Muscle of arm (tissue), 12 donors: ENCODE results near the gene LRRC45. TPM values are rescaled to one million over a fixed set of nuclear protein-coding genes. Genes with fewer than 3 reads are reported as not detected.
"Not testable (repeated sequence)": the region's sequence is repeated elsewhere in the genome, so short reads cannot be mapped to it uniquely, and the experiment has no call there.

Source experiments
- DNase-seq: peaks from one replicate; pipeline ENCODE4 v3.0.0-alpha.2; 2013
- polyA plus RNA-seq, 12 donors: library from polyadenylated mRNA; unstranded; fragments of 120-200 nt; gene quantifications; one replicate each; pipeline ENCODE4 v1.2.1, GENCODE V29; 2013; ENCODE audit not compliant: insufficient read length in 12 of 12

Gene LRRC45
- polyA plus RNA-seq, 12 donors = 6.3 to 31.7 (median 8.0) TPM; not detected in 1

DNA sequence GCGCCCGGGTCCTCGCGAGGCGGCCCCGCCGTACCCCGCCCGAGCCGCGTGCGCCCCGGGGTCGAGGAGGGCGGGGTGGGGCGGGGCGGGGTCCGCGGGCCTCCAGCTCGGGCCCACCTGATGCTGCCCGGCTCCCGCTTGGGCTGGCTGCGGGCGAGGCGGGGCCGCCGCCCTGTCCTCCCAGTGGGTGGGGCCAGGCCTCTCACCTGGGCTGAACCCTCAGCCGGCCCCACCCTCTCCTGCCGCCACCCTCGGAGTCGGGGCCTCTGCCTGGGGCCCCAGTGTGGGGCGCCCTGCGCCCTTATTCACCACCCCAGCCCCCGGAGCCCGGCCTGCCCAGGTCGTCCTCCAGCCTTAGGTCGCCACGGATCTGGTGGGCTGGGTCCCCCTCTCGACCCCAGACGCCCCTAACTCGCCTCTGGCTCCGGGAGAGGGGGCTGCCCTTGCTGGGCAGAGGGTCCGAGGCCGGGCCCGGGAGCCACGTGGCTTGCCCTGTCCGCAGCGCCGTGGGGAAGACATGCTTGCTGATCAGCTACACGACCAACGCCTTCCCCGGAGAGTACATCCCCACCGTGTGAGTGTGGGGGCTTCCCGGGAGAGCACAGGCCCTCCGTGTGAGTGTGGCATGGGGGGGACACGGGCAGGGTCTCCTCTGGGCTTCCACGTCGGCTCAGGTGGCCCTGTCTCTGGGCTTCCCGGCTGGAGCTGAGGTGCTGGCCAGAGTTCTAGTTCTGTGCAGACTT is 9.0 kb downstream of the LRRC45 start:
- no peak for DNase-seq

GRCh38 chr17:82033359-82034085 is 10.4 kb downstream of the LRRC45 start:
- DNase-seq = no peak

DNA sequence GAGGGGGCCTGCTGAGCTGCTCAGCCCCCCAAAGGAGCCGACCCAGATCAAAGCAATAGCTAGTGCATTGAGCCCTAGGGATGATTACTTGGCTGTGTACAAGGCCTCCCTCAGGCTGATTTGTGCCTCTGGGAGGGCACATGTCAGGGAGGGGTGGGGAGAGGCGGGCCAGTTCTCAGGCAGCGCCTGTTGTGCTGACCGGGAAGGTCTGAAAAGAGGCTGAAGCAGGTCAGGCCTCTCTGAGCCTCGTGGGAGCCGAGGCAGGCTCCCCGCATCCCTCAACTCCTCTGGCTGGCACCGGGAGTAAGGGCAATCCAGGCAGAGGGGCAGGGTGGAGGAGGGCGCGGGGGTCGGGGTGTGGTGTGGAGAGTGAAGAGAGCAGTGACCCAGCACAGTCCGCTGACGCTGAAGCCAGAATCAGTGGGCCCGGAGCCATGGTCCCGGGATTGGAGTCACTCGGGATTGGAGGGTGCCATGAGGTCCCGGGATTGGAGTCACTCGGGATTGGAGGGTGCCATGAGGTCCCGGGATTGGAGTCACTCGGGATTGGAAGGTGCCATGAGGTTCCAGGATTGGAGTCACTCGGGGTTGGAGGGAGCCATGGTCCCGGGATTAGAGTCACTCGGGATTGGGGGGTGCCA is 11.4 kb downstream of the LRRC45 start:
- DNase-seq = no peak

GRCh38 chr17:82035488-82035887 is 12.4 kb downstream of the LRRC45 start:
- DNase-seq = no peak

DNA sequence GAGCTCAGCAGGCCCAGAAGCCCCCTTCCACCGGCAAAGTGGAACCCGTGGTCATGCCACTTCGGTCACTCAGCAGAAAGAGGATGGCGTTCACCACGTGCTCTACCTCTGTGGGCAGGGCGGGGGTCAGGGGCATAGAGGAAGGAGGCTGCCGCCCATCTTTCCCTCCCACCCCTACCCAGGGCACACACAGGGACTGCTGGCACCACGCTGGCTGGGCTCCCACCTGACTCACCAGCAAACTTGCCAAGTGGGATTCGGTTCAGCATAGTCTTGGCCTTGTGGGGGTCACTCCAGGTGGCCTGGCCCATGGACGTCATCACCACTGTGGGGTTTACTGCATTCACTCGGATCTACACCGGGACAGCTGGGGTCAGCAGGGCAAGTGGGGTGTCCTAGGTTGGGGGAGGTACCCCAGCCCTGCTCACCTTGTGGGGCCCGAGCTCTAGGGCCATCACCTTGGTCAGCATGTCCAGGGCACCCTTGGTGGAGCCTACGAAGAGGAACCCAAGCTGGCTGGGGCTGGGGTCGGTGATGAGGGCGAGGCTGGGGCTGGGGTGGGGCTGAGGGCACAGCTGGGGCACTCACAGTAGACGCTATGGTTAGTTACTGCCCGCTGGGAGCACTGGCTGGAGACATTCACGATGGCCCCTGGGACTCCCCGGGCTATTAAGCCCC is 13.0 kb downstream of the LRRC45 start:
- no peak for DNase-seq

GRCh38 chr17:82036634-82037091 is 13.6 kb downstream of the LRRC45 start:
- no peak for DNase-seq

DNA sequence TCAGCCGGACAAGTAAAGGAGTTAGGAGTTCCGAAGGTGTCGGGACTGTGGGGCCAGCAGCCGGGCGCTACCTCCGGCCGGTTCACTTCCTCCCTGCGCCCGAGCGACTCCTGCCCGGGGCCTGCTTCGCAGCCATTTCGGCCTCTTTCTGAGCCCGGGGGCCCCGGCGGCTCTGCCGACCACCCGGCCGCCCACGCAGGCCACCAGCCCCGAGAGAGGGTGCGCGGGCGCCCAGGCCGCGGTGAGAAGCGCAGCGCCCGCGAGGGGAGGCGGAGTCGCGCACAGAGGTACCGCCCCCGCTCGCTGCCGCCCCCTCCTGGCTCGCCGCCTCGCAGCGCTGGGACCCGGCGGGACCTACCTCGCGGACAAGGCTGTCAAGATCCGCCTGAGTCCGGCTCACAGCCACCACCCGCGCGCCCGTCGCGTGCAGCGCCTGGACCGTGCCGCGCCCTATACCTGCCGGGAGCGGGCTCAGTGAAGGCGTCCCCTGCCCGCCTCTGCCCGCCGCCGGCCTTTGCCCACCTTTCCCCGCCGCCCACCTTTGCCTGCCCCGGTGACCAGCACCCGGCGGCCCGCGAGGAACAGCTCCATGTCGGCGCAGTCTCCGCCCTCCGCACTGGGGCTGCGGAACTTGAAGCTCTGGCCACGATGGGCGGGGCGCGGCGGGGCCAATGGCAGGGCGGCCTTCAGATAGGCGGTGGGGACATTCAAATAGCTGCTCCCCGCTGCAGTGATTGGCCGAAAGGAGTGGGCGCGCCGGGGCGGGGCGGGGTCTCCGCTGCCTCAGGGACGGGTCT is 14.2 kb downstream of the LRRC45 start, which contains the start of gene DCXR:
Gene DCXR (minus strand): TSS at position 606 of the 797 bp plus-strand sequence. CDS start 15 bp downstream, at position 591.
- peak; percentile 94 for DNase-seq

DNA sequence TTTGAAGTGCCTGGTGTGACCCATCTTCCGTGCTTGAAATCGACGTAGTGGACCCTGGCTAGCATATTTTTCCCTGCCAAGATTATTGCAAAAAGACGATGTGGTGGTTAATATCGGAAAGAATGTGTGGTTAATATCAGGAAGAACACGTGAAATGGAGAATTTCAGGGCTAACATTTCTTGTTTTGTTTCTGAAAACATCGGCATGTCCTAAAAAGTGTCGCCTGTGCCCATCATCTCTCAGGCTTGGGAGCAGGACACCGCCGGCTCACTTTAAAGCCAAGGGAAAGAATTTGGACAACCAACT is 14.7 kb downstream of the LRRC45 start:
- no peak for DNase-seq

DNA sequence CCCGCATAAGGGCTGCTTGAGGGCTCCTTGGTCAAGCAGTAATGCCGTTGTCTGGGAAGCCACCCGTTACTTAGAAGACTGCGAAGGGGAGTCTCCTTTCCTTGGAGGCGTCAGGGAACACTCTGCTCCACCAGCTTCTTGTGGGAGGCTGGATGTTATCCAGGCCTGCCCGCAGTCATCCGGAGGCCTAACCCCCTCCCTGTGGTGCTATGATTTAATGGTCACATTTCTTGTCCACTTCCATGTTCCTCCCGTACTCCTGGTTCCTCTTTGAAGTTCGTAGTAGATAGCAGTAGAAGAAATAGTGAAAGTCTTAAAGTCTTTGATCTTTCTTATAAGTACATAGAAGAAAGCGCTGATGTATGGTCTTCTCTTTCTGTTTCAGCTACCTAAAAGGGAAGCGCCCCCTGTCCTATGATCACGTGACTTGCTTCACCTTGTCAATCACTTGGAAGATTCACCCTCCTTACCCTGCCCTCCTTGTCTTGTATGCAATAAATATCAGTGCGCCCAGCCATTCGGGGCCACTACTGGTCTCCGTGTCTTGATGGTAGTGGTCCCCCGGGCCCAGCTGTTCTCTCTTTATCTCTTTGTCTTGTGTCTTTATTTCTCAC is 15.8 kb downstream of the LRRC45 start:
- not testable (repeated sequence) for DNase-seq

DNA sequence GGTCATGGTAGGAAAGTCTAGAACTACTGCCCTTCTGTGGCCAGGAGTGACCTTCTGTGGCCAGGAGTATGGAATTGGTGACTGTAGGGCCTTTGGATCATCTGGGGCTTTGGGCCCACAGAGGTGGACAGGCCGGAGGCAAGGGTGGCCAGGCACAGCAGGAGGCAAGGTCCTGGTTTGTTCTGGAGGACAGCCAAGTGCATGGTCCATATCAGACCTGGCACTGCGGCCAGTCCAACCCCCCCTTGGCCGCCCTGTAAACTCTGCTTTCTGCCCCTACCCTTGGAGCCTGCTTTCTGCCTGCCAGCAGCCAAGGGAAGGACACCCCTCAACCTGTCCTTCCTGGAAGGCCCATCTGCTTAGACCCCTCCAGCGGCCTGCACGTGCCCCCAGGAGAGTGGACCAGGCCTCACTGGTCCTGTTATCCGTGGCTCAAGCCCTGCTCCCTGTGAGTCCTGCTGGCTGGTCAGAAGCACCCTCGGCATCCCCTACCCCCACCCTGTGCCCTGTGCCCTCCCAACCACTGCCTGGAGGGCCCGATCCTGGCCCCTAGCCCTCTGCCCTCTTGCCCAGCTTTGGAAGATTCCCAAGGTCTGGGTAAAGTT is 16.7 kb downstream of the LRRC45 start:
- DNase-seq = no peak

- no peak for DNase-seq
These were observed 18.2 kb downstream of the LRRC45 start for GRCh38 chr17:82041144-82041814.

- no peak for DNase-seq
These were observed 19.5 kb downstream of the LRRC45 start for GRCh38 chr17:82042649-82043048.

- DNase-seq = no peak
These were observed 20.4 kb downstream of the LRRC45 start for GRCh38 chr17:82043507-82043906.

DNA sequence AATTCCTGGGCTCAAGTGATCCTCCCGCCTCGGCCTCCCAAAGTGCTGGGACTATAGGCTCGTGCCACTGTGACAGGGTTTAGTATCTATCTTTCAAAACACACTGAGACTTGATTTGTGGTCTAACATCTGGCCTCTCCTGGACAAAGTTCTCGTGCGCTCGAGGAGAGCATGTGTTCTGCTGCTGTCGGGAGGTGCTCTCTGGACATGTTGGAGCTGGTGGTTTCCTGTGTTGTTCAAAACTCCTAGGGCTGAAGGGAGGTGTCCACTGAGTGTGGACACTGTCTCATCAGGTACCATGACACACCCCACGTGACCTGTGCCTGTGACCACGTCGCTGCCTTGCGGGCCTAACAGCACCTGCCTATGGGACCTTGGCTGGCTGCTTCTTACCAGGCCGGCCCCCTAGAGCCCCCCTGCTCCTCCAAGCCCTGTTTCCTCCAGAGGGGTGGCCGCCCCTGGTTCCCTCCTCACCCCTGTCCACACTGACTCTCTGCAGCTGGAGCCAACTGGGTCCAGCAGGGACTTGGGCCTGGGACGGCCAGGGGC is 22.9 kb downstream of the LRRC45 start:
- no peak for DNase-seq

- DNase-seq = no peak
These were observed 23.8 kb downstream of the LRRC45 start for GRCh38 chr17:82046903-82047302.

- no peak for DNase-seq
These were observed 24.3 kb downstream of the LRRC45 start for GRCh38 chr17:82047379-82047778.

DNA sequence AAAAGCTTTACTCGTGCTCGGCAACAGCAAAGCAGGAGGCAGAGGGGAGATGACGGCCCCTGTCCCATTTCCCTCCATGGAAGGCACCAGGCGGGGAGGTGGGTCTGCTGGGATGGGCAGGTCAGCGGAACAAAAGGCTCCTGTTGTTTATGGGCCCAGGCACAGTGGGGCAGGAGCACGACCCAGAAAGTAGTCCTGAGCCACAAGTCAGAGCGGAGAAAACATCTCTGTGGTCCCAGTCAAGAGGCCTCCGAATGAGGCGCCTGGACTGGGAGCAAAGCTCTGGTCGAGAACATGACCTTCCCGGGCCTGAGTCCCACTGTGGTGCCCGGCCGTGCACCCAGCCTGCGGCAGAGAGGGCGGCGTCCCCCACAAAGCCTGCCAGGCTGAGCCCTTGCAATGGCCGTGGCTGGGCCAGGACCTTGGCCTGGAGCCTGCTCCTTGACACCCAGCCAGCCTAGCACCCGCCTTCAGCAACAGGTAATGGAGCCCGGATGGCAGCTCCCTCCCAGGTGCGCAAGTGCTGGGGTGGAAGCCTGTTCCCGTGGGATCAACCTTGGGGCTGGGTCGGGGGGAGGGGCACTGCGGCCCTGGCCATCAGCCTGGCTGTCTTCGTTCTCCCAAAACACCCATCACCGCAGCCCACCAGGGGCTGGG is 24.9 kb downstream of the LRRC45 start:
- no peak for DNase-seq

GRCh38 chr17:82048571-82048971 is 25.5 kb downstream of the LRRC45 start:
- no peak for DNase-seq

- no peak for DNase-seq
These were observed 26.0 kb downstream of the LRRC45 start for GRCh38 chr17:82049106-82049505.
